WTC11 (cell line): ENCODE measurements around the gene PHF5A.

Experiments used
- ARID4B ChIP-seq: sonication (generic); formaldehyde crosslinking; IDR thresholded peaks from 2 replicates; pipeline ENCODE4 v1.8.0; 2023; ENCODE audit warnings: missing genetic modification reagents, mild to moderate bottlenecking, borderline replicate concordance
- CREB1 ChIP-seq: sonication (generic); formaldehyde crosslinking; IDR thresholded peaks from 2 replicates; pipeline ENCODE4 v1.8.0; 2023; ENCODE audit warnings: mild to moderate bottlenecking, missing genetic modification reagents
- CTCF ChIP-seq: fragments of 200-600 bp; IDR thresholded peaks from 2 replicates; pipeline ENCODE4 v1.8.0; 2022; ENCODE audit warnings: antibody characterized with exemption
- E2F1 ChIP-seq: sonication (generic); formaldehyde crosslinking; IDR thresholded peaks from 2 replicates; pipeline ENCODE4 v1.8.0; 2022; ENCODE audit warnings: mild to moderate bottlenecking, missing genetic modification reagents
- ELF4 ChIP-seq: sonication (generic); formaldehyde crosslinking; IDR thresholded peaks from 2 replicates; pipeline ENCODE4 v1.8.1; 2022; ENCODE audit warnings: low read depth, mild to moderate bottlenecking, moderate library complexity, missing genetic modification reagents
- ETV6 ChIP-seq: sonication (generic); formaldehyde crosslinking; IDR thresholded peaks from 2 replicates; pipeline ENCODE4 v1.8.1; 2022; ENCODE audit warnings: mild to moderate bottlenecking, missing genetic modification reagents
- FOXP4 ChIP-seq: sonication (generic); formaldehyde crosslinking; IDR thresholded peaks from 2 replicates; pipeline ENCODE4 v1.8.0; 2022; ENCODE audit warnings: mild to moderate bottlenecking, missing genetic modification reagents
- GABPB1 ChIP-seq: sonication (generic); formaldehyde crosslinking; IDR thresholded peaks from 2 replicates; pipeline ENCODE4 v1.8.1; 2023; ENCODE audit warnings: mild to moderate bottlenecking, missing genetic modification reagents
- NFYB ChIP-seq: sonication (generic); formaldehyde crosslinking; conservative IDR thresholded peaks from 2 replicates; pipeline ENCODE4 v1.8.0; 2022; ENCODE audit warnings: low read depth, missing genetic modification reagents
- PRDM15 ChIP-seq: sonication (generic); formaldehyde crosslinking; IDR thresholded peaks from 2 replicates; pipeline ENCODE4 v1.8.0; 2022; ENCODE audit warnings: missing genetic modification reagents
- USF1 ChIP-seq: sonication (generic); formaldehyde crosslinking; IDR thresholded peaks from 2 replicates; pipeline ENCODE4 v1.8.0; 2022; ENCODE audit warnings: mild to moderate bottlenecking, missing genetic modification reagents
- ZNF263 ChIP-seq: sonication (generic); formaldehyde crosslinking; IDR thresholded peaks from 2 replicates; pipeline ENCODE4 v1.8.1; 2022; ENCODE audit warnings: low read depth, mild to moderate bottlenecking, moderate library complexity, missing genetic modification reagents
- ZNF425 ChIP-seq: fragments of 250-450 bp; sonication (Bioruptor Pico); conservative IDR thresholded peaks from 2 replicates; pipeline ENCODE4 v1.9.0; 2021; ENCODE audit warnings: mild to moderate bottlenecking

- TF ChIP-seq ETV6 (no peak), PRDM15 (CRISPR knock-in tag) (no peak), NFYB (CRISPR knock-in tag) (no peak), ARID4B (CRISPR knock-in tag) (no peak), ZNF425 (CRISPR knock-in tag) (no peak), FOXP4 (CRISPR knock-in tag) (no peak), CREB1 (no peak), ELF4 (CRISPR knock-in tag) (no peak), CTCF (no peak), GABPB1 (no peak), E2F1 (no peak), USF1 (CRISPR knock-in tag) (no peak), ZNF263 (CRISPR knock-in tag) (no peak)
Observed at GRCh38 chr22:41491374-41492100, 23.0 kb upstream of the PHF5A start.
